HG03280 (cell line): ENCODE data around the gene MYH1.
"Not testable (repeated sequence)": the region's sequence is repeated elsewhere in the genome, so short reads cannot be mapped to it uniquely, and the experiment has no call there.

Experiments
- ATAC-seq: cut with Tn5 transposase; IDR thresholded peaks from one replicate; pipeline ENCODE4 v1.9.1; 2021; ENCODE audit warnings: mild to moderate bottlenecking, moderate library complexity; ENCODE audit not compliant: unreplicated experiment

The MYH1 gene

GRCh38 chr17:10518271-10519037 lies at the start of gene MYH1:
Gene MYH1, minus strand, starts transcription at chr17:10518542. Its CDS starts 1,900 bp downstream, at chr17:10516642.
- no peak for ATAC-seq

DNA sequence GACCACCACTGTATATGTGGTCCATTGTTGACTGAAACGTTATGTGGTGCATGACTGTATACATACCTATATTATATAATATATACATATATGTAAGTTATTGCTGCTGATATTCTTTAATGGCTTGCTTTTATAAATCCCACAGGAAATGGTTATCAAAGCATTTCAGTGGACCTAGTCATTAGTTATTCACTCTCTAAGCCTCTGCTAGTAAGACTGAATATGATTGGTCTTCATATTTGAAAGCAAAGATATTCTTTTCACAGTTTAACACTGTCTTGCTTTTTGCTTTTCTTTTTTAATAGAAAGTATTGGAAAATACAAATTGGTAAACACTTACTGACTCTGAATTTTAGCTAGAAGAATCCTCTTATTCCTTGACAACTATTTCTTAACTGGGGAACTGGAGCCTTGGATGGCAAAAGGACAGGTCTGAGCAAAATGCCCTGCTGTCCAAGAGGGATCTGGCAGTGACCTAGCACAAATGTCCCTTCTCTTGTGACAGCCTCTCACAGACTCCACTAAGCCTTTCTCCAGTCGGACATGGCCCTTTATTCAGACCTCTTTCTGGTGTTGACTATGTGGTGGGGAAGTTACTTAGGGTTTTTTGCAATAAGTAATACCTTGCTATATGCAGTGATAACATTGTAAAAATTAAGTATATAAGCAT lies 45.8 kb upstream of the MYH1 start:
- ATAC-seq: no peak

- no peak for ATAC-seq
Observed at GRCh38 chr17:10558049-10558448, 39.7 kb upstream of the MYH1 start.

DNA sequence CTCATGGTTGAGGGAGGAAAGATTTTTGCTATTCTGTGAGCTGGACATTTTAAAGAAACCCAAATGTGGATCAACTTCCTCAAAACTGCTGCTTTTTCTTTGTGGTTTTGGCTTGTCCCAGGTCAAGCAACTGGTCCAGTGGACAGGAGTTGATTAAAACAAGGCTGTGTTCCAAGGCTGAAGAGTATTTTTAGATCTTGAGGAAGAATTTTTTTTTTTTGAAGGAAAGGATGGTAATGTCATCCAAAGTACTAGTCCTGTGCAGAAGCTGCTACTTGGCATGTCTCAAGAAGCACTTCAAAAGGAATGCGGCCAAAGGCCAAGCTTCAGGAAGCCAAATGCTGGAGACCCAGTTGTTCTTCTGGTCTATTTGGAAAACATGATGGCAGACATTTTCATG lies 39.1 kb upstream of the MYH1 start:
- ATAC-seq: no peak

DNA sequence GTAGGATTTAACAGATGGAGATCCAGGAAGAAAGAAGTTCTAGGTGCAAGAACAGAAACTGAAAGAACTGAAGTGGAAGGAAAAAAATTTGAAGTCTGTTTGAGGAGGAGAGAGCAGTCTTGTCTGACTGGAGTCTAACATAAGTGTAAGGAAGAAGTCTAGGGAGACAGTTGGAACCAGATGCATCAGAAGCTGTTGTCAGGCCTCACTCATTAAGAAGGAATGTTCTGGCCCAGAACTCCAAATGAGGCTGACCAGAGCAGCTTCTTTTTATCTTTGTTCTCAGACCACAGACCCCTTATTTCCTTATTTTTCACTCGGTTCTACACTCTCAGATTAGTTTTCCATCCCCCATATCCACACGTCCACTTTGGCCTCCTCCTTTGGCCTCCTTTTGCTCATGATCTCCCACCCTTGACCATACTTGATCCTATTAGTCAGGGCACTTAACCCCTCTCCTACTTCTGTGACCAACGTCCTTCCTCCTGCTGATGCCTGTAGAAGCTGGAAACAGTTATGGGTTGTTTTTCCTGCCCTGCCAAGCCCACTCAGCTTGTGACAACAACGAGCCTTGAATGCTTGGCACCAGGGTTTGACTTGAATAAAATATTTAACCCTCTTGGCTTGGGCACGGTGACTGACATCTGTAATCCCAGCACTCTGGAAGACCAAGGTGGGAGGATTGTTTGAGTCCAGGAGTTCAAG lies 38.1 kb upstream of the MYH1 start:
- ATAC-seq: no peak

GRCh38 chr17:10550014-10550413 lies 31.7 kb upstream of the MYH1 start:
- ATAC-seq: no peak

GRCh38 chr17:10549096-10549842 lies 30.9 kb upstream of the MYH1 start, which contains the start of gene MYH2:
Gene MYH2, minus strand, starts transcription at chr17:10549658. Its CDS starts 1,738 bp downstream, at chr17:10547920.
- no peak for ATAC-seq

DNA sequence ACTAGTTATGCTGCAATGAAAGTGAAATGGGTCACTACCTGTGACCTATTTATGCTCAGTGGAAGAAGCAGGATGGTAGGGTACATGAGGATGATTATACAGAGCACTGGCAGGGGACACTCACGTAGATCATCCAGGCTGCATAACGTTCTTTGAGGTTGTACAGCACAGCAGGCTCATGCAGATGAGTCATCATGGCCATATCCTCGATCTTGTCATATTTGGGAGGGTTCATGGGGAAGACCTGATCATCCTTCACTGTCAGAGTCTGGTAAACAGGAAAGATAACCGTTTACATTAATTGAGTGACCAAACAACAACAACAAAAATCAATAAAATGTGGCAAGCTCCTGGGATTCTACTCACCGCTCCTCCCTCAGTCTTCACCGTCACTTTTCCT lies 29.0 kb upstream of the MYH1 start:
- ATAC-seq: no peak

GRCh38 chr17:10543486-10543885 lies 25.1 kb upstream of the MYH1 start:
- not testable (repeated sequence) for ATAC-seq

DNA sequence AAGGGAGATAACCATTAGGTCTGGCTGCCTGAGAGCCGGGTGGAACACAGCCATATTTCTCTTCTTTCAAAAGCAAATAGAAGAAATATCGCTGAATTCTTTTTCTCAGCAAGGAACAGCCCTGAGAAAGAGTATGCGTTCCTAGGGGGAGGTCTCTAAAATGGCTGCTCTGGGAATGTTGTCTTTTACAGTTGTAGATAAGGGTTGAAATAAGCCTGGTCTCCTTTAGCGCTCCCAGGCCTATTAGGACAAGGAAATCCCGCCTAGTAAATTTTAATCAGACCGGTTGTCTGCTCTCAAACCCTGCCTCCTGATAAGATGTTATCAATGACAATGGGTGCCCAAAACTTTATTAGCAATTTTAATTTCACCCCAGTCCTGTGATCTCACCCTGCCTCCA lies 22.8 kb upstream of the MYH1 start:
- not testable (repeated sequence) for ATAC-seq

DNA sequence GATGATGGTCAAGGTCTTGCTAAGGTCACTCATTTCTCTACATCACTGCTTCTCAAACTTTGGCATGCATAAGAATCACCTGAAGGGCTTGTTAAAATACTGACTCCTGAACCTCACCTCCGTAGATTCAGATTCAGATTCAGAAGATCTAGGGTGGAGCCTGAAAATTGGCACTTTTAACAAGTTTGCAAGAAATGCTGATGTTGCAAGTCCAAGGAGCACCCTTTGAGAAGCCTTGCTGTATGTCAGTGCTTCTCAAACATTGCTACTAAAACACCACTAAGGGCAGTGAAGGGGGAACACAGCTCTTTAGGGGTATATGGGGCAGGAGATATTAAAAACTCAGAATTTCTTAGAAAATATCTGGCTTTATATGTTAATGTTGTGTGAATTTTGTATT lies 13.7 kb upstream of the MYH1 start:
- ATAC-seq: no peak

GRCh38 chr17:10527419-10527818 lies 9.1 kb upstream of the MYH1 start:
- ATAC-seq: no peak

- ATAC-seq: no peak
Observed at GRCh38 chr17:10526517-10526916, 8.2 kb upstream of the MYH1 start.

DNA sequence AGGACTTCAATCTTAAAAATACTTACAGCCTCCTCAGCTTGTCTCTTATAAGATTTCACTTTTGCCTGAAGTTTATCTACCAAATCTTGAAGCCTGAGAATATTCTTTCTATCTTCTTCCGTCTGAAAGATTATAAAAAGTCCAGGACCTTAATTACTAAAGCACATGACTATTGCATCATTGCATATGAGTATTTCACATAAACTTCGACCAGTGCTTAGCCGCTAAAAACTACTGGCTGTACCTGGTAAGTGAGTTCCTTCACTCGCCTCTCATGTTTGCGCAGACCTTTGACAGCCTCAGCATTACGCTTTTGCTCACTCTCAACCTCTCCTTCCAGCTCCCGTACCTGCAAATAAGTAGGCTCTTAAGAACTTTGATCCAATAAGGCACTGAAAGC lies 4.7 kb upstream of the MYH1 start:
- ATAC-seq: no peak

- ATAC-seq: no peak
Observed at GRCh38 chr17:10521949-10522348, 3.6 kb upstream of the MYH1 start.

DNA sequence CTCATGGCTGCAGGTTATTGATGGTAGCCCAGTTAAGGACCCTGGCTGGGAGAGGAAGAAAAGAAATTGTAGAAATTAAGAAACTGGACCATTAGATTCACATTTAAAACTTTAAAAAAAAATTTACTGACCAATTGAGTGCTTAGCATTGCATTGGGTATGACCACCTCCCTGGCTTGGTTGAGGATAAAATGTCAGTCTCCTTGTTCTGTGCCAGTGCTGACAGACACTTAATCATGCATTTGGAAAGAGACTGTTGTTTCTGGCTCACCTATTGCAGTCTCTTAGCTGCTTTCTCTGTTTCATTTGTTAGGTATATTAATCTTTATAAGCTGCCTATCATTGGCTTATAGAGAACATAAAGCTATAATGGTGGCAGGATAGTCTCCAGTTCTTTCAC lies 1.7 kb downstream of the MYH1 start:
- no peak for ATAC-seq

DNA sequence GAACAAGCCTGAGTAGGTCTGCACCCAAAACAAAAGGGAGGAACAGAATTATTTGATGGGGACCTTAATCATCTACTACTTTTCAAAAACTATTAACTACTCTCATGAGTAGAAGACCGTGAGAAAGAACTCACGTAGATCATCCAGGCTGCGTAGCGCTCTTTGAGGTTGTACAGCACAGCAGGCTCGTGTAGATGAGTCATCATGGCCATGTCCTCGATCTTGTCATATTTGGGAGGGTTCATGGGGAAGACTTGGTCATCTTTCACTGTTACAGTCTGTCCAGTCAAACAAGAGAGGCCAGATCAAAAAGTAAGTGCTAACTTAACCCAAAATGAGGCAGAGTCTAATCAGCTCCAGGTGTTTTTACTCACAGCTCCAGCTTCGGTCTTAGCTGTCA lies 2.3 kb downstream of the MYH1 start:
- ATAC-seq: no peak

DNA sequence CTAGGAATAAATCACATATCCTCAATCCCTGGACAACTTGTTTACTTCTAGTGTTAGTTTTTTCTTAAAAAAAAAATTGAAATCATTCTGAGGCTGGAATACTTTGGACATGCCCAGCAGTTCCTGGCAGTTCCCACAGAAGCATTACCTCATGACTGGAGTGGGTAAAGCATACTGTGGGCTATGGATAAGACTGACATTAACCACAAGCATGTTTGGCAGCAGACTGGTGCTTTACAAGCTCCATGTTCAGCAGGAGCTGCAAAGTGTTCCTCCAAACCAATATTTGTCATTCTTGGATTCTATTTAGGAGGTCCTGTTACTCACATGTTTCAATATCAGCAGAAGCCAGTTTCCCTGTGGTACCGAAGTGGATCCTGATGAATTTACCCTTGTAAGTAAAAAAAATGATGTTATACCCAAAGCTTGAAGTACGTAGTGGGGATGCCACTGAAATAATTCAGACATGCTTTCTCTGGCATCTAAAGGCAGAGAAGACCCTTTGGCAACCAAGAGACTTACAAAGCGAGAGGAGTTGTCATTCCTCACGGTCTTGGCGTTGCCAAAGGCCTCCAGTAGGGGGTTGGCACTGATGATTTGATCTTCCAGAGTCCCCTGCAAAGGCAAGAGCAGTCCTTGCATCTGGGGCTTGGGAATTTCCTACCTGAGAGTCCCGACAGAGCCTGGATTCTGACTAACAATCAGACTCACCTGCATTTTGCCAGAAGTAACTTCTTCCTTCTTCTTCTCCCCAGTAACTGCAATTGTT lies 4.9 kb downstream of the MYH1 start:
- no peak for ATAC-seq

GRCh38 chr17:10512856-10513255 lies 5.5 kb downstream of the MYH1 start:
- ATAC-seq: no peak

DNA sequence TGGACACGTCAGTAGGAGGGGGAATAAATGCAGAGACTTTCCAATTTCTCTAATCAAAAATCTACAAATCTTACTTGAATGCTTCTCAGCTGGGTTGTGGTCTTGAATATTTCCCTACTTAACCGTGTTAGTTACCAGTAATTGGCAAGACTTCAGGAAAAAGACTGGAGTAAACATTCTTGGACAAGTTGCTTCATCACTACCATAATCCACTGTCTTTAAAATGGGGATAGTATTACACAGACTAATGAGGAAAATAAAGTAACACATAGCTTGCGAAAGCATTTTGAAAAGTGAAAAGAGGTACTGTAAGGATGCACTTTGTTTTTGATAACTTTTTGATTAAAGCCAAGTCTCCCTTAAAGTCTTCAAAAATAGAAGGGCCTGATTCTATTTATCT lies 18.4 kb downstream of the MYH1 start:
- ATAC-seq: no peak
